ENCODE measurements around the gene TRAF1. TPM values are rescaled to one million over a fixed set of nuclear protein-coding genes. Genes with fewer than 3 reads are reported as not detected.

TRAF1 gene
- total RNA-seq, 2 experiments from 2014 or later = 60.3 to 61.7 TPM

GRCh38 chr9:120899490-120900068, 27.0 kb downstream of the TRAF1 start:
- CTCF ChIA-PET = interaction anchor here (0.7 to 1.2 kb wide), 3 partner anchors 20 to 37 kb away, joined by 3 read pairs; no protein-coding TSS in a partner anchor

GRCh38 chr9:120898396-120898795, 28.2 kb downstream of the TRAF1 start:
- Histone ChIP-seq H3K27me3 (ENCODE audit: control insufficient read depth in 1 of 2, insufficient read depth in 2 of 2, low read length in 2 of 2) (no peaks in the 10 kb centered on the region), H3K4me3 (ENCODE audit: low read length) (no peak overlapping the region), H3K36me3 (ENCODE audit: insufficient read depth, low read length) (peaks cover 6% of the 10 kb centered on the region), H3K4me1 (ENCODE audit: insufficient read depth, low read length) (peaks cover 77% of the 10 kb centered on the region), H3K9me3 (ENCODE audit: control insufficient read depth in 1 of 2, insufficient read depth in 1 of 2, low read length in 2 of 2) (no peaks in the 10 kb centered on the region), H3K27ac (ENCODE audit: low read depth in 1 of 2, low read length in 2 of 2) (no peak overlapping the region)
- DNase-seq (no peak), ATAC-seq (ENCODE audit: poor library complexity) (no peak)
- no peak for TF ChIP-seq CTCF (IDR thresholded peaks at IDR 0.05)
- Mint-ChIP-seq H3K36me3 (ENCODE audit: low read depth) (peaks cover 19% of the 10 kb centered on the region), H3K27me3 (no peaks in the 10 kb centered on the region), H3K4me1 (ENCODE audit: low read depth) (peaks cover 72% of the 10 kb centered on the region), H3K27ac (peak overlapping the region; percentile 56), H3K4me3 (no peak overlapping the region), H3K9me3 (no peaks in the 10 kb centered on the region)
- POLR2A ChIA-PET = interaction anchor here (1.1 to 36.2 kb wide), 4 partner anchors 21 to 31 kb away, joined by 3 to 1343 read pairs (median 168); partner anchors contain the start of genes PHF19 and TRAF1
- intact Hi-C loops (cut with DNase I, micrococcal nuclease) = no loop called here
- CTCF ChIA-PET = interaction anchor here (0.6 kb wide), 1 partner anchor 20 kb away, joined by 3 read pairs; no protein-coding TSS in a partner anchor

More at GRCh38 chr9:120899490-120900068, 27.0 kb downstream of the TRAF1 start:
- Mint-ChIP-seq H3K36me3 (ENCODE audit: low read depth) (peaks cover 31% of the 10 kb centered on the region), H3K27ac (peak overlapping the region; percentile 99), H3K4me1 (ENCODE audit: low read depth) (peaks cover 75% of the 10 kb centered on the region), H3K4me3 (no peak overlapping the region), H3K9me3 (no peaks in the 10 kb centered on the region), H3K27me3 (no peaks in the 10 kb centered on the region)
- H3K9me3 ChIP-seq (ENCODE audit: control insufficient read depth in 1 of 2, insufficient read depth in 1 of 2, low read length in 2 of 2) = no peaks in the 10 kb centered on the region
- no peak for TF ChIP-seq CTCF (IDR thresholded peaks at IDR 0.05)
- intact Hi-C loops (cut with DNase I, micrococcal nuclease) = no loop called here
- no peak for ATAC-seq (ENCODE audit: poor library complexity)
- H3K4me1 ChIP-seq (ENCODE audit: insufficient read depth, low read length) = peaks cover 79% of the 10 kb centered on the region
- no peak overlapping the region for H3K4me3 ChIP-seq (ENCODE audit: low read length)
- no peak overlapping the region for H3K27ac ChIP-seq (ENCODE audit: low read depth in 1 of 2, low read length in 2 of 2)
- DNase-seq = no peak
- peaks cover 13% of the 10 kb centered on the region for H3K36me3 ChIP-seq (ENCODE audit: insufficient read depth, low read length)
- POLR2A ChIA-PET = interaction anchor here (0.6 to 36.2 kb wide), 5 partner anchors 10 to 75 kb away, joined by 3 to 1343 read pairs (median 3); partner anchors contain the start of gene TRAF1
- no peaks in the 10 kb centered on the region for H3K27me3 ChIP-seq (ENCODE audit: control insufficient read depth in 1 of 2, insufficient read depth in 2 of 2, low read length in 2 of 2)

- H3K4me1 Mint-ChIP-seq (ENCODE audit: low read depth) = peaks cover 74% of the 10 kb centered on the region
- intact Hi-C loops (cut with DNase I, micrococcal nuclease) = no loop called here
- no peaks in the 10 kb centered on the region for H3K9me3 Mint-ChIP-seq
- Histone ChIP-seq H3K9me3 (ENCODE audit: control insufficient read depth in 1 of 2, insufficient read depth in 1 of 2, low read length in 2 of 2) (no peaks in the 10 kb centered on the region), H3K4me3 (ENCODE audit: low read length) (no peak overlapping the region), H3K27ac (ENCODE audit: low read depth in 1 of 2, low read length in 2 of 2) (no peak overlapping the region), H3K4me1 (ENCODE audit: insufficient read depth, low read length) (peaks cover 79% of the 10 kb centered on the region), H3K36me3 (ENCODE audit: insufficient read depth, low read length) (no peaks in the 10 kb centered on the region), H3K27me3 (ENCODE audit: control insufficient read depth in 1 of 2, insufficient read depth in 2 of 2, low read length in 2 of 2) (no peaks in the 10 kb centered on the region)
- ChIA-PET POLR2A (interaction anchor here (0.8 to 36.2 kb wide), 6 partner anchors 9 to 52 kb away, joined by 3 to 1343 read pairs (median 166); partner anchors contain the start of genes PHF19 and TRAF1), CTCF (interaction anchor here (1.5 kb wide), 1 partner anchor 40 kb away, joined by 5 read pairs; no protein-coding TSS in a partner anchor)
- H3K36me3 Mint-ChIP-seq (ENCODE audit: low read depth) = peaks cover 10% of the 10 kb centered on the region
- TF ChIP-seq CTCF (IDR thresholded peaks at IDR 0.05) = no peak
- no peak overlapping the region for H3K4me3 Mint-ChIP-seq
- no peaks in the 10 kb centered on the region for H3K27me3 Mint-ChIP-seq
- H3K27ac Mint-ChIP-seq = peak overlapping the region; percentile 93
- no peak for DNase-seq
- no peak for ATAC-seq (ENCODE audit: poor library complexity)
These were observed 30.6 kb downstream of the TRAF1 start for GRCh38 chr9:120895951-120896350.

All from CD4-positive, alpha-beta T cell (primary cell).